ENCODE measurements around the gene ABCA13. TPM values are rescaled to one million over a fixed set of nuclear protein-coding genes. Genes with fewer than 3 reads are reported as not detected.

The ABCA13 gene
- total and polyA plus RNA-seq, 2 experiments from 2014 or later, result 0.21 to 0.50 TPM

DNA sequence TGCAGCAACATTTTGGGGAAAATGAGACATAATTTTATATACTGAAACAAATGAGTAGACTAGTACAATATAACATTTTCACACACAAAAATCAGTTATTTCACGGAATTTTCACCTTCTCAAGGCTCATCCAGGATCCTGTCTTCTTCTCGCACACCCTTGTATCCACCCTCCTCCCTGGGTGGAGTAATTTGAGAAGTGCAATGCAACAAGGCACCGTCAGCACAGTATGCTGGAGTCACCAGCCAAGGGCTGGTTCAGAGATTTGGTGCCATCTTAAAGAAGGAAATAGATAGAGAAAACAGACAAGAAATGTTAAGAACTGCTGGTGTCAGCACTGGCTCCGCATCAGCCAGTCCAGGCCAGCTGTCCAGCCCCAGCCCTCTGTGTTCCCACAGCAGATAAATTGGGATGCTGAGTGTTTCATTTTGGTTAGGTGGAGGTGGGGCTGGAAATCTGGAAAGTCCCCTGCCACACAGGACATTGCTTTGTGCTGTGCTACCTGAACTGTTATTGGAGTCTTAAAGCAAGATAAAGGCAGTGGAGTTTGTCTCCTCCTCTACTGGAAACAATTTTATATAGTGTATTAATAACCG lies 176.1 kb downstream of the ABCA13 start:
- Histone ChIP-seq H3K4me3 (no peak overlapping the region), H3K4me1 (ENCODE audit: low read depth) (no peaks in the 10 kb centered on the region), H3K36me3 (no peaks in the 10 kb centered on the region), H3K27me3 (no peaks in the 10 kb centered on the region), H3K27ac (no peak overlapping the region), H3K9me3 (ENCODE audit: low read depth) (no peaks in the 10 kb centered on the region)
- TF ChIP-seq, protein P1, sequence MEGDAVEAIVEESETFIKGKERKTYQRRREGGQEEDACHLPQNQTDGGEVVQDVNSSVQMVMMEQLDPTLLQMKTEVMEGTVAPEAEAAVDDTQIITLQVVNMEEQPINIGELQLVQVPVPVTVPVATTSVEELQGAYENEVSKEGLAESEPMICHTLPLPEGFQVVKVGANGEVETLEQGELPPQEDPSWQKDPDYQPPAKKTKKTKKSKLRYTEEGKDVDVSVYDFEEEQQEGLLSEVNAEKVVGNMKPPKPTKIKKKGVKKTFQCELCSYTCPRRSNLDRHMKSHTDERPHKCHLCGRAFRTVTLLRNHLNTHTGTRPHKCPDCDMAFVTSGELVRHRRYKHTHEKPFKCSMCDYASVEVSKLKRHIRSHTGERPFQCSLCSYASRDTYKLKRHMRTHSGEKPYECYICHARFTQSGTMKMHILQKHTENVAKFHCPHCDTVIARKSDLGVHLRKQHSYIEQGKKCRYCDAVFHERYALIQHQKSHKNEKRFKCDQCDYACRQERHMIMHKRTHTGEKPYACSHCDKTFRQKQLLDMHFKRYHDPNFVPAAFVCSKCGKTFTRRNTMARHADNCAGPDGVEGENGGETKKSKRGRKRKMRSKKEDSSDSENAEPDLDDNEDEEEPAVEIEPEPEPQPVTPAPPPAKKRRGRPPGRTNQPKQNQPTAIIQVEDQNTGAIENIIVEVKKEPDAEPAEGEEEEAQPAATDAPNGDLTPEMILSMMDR (IDR thresholded peaks at IDR 0.05; ENCODE audit: low read depth, low read length), result no peak
- DNase-seq (ENCODE audit: low read depth in 1 of 2, low spot score in 1 of 2), result no peak

DNA sequence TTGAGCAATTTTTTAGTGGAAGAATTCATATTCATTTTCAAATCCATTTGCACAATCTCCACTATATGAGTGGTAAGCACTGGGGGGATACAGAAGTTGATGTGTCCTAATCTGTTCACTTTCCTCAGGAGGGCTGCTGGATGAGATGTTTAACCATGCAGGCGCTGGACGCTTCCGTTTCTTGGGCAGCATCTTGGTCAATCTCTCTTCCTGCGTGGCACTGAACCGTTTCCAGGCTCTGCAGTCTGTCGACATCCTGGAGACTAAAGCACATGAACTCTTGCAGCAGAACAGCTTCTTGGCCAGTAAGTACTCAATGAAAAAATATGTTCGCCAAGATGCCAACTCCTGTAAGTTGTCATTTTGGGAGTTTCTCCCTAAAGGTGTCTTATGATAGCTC lies 179.3 kb downstream of the ABCA13 start:
- TF ChIP-seq, protein P1 (IDR thresholded peaks at IDR 0.05; ENCODE audit: low read depth, low read length), result no peak
- H3K27ac ChIP-seq, result no peak overlapping the region
- H3K4me1 ChIP-seq (ENCODE audit: low read depth), result no peaks in the 10 kb centered on the region
- no peaks in the 10 kb centered on the region for H3K27me3 ChIP-seq
- no peak overlapping the region for H3K4me3 ChIP-seq
- DNase-seq (ENCODE audit: low read depth in 1 of 2, low spot score in 1 of 2), result no peak
- no peaks in the 10 kb centered on the region for H3K36me3 ChIP-seq
- no peaks in the 10 kb centered on the region for H3K9me3 ChIP-seq (ENCODE audit: low read depth)

DNA sequence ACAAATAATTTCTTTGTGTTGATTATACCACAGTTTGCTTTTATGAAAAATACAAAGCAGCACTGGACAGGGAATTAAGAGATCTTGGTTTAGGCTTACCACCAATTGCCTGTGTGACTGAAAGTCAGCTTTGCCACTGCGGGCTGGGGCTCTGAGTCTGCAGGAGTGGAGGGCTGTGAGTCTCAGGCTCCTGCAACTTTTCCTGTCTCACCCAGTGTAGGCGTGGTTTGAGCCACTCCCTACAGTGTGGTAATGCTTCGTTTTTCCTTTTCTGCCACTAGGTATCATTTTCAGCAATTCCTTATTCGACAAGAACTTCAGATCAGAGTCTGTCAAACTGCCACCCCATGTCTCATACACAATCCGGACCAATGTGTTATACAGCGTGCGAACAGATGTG lies 180.6 kb downstream of the ABCA13 start:
- TF ChIP-seq, protein P1 (IDR thresholded peaks at IDR 0.05; ENCODE audit: low read depth, low read length), result no peak
- Histone ChIP-seq H3K4me1 (ENCODE audit: low read depth) (no peaks in the 10 kb centered on the region), H3K9me3 (ENCODE audit: low read depth) (no peaks in the 10 kb centered on the region), H3K27me3 (no peaks in the 10 kb centered on the region), H3K27ac (no peak overlapping the region), H3K4me3 (no peak overlapping the region), H3K36me3 (no peaks in the 10 kb centered on the region)
- no peak for DNase-seq (ENCODE audit: low read depth in 1 of 2, low spot score in 1 of 2)

DNA sequence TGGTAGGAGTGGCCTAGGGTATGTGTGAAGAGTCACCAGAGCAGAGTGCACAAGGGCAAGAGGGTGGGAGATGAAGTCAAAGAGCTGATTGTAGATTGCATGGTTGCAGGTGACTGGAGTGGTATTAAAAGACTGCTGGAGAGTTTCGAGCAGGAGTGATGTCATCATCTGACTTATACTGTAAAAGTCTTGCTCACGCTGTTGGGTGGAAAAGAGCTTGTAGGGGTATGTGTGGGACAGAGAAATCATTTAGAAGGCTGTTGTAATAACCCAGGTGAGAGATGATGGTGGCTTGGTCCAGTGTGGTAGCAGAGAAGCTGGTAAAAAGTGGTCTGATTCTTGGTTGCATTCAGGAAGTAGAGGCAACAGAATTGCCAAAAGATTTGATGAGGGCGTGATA lies 184.1 kb downstream of the ABCA13 start:
- H3K9me3 ChIP-seq (ENCODE audit: low read depth), result no peaks in the 10 kb centered on the region
- TF ChIP-seq, protein P1 (IDR thresholded peaks at IDR 0.05; ENCODE audit: low read depth, low read length), result no peak
- no peaks in the 10 kb centered on the region for H3K4me1 ChIP-seq (ENCODE audit: low read depth)
- H3K27me3 ChIP-seq, result no peaks in the 10 kb centered on the region
- H3K4me3 ChIP-seq, result no peak overlapping the region
- no peak for DNase-seq (ENCODE audit: low read depth in 1 of 2, low spot score in 1 of 2)
- no peaks in the 10 kb centered on the region for H3K36me3 ChIP-seq
- H3K27ac ChIP-seq, result no peak overlapping the region

DNA sequence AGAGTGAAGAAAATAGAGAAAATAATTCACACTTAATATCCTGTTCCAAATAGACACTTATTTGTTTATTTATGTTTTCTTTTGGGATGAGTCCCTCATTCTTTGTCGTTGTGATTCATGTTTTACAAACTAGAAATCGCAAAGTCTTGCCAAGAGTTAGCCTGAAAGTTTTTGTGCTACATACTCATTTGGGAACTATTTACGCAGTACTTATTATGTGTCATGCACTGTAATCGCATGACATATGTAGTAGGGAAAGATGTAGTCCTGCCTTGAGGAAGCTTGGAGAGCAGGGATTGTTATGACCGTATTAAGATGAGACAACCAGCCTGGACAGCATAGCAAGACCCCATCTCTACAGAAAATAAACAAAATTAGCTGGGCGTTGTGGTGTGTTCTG lies 189.3 kb downstream of the ABCA13 start:
- H3K9me3 ChIP-seq (ENCODE audit: low read depth), result no peaks in the 10 kb centered on the region
- no peak overlapping the region for H3K27ac ChIP-seq
- no peaks in the 10 kb centered on the region for H3K4me1 ChIP-seq (ENCODE audit: low read depth)
- H3K4me3 ChIP-seq, result no peak overlapping the region
- H3K36me3 ChIP-seq, result no peaks in the 10 kb centered on the region
- H3K27me3 ChIP-seq, result no peaks in the 10 kb centered on the region
- TF ChIP-seq, protein P1 (IDR thresholded peaks at IDR 0.05; ENCODE audit: low read depth, low read length), result no peak
- DNase-seq (ENCODE audit: low read depth in 1 of 2, low spot score in 1 of 2), result no peak

Measured in cardiac muscle cell (in vitro differentiated cells and primary cell).